Tibial artery (tissue), 4 donors: ENCODE measurements around the gene CASK.
A peak's percentile ranks its signal among the peaks of the same experiment; 100 is the strongest.

Source experiments
- DNase-seq, 2 donors: peaks; one replicate each; pipeline ENCODE4 v3.0.0-alpha.2; 2019
- H3K27ac ChIP-seq, 2 donors: fragments of 200-600 bp; sonication (generic) in 1 of 2; 1 replicate in 1 of 2; 2 replicates in 1 of 2; pipeline ENCODE4 v1.5.1; 2018 to 2019; ENCODE audit warnings: mild to moderate bottlenecking in 1 of 2
- H3K27me3 ChIP-seq, 2 donors: fragments of 200-600 bp; sonication (generic) in 1 of 2; one replicate each; pipeline versions ENCODE4 v1.5.1 to v1.6.0; 2016 to 2019
- H3K36me3 ChIP-seq, 3 donors: fragments of 200-600 bp; sonication (generic) in 2 of 3; one replicate each; pipeline ENCODE4 v1.5.1; 2016 to 2019; ENCODE audit warnings: mild to moderate bottlenecking in 2 of 3
- H3K4me1 ChIP-seq, 4 donors: fragments of 200-600 bp; sonication (generic) in 2 of 4; 1 replicate in 3 of 4; 2 replicates in 1 of 4; pipeline ENCODE4 v1.5.1; 2016 to 2019
- H3K4me3 ChIP-seq, 2 donors: fragments of 200-600 bp; sonication (generic) in 1 of 2; 1 replicate in 1 of 2; 2 replicates in 1 of 2; pipeline ENCODE4 v1.5.1; 2018 to 2019; ENCODE audit warnings: mild to moderate bottlenecking in 2 of 2
- H3K9me3 ChIP-seq, 3 donors: fragments of 200-600 bp; sonication (generic) in 1 of 3; one replicate each; pipeline ENCODE4 v1.5.1; 2016 to 2019
- CTCF ChIP-seq, 2 experiments: fragments of 200-600 bp in 1 of 2; fragments of 450-650 bp in 1 of 2; IDR thresholded peaks; one replicate each; pipeline ENCODE4 v1.5.1; 2017 to 2019; ENCODE audit warnings: antibody characterized with exemption in 2 of 2, mild to moderate bottlenecking in 1 of 2, moderate library complexity in 1 of 2
- intact Hi-C: fragments of 100-400 bp; cut with DNase I; formaldehyde crosslinking; loops from one replicate; pipeline ENCODE4 v1.15.0; 2023; ENCODE audit warnings: low total_unique reads

The CASK gene

DNA sequence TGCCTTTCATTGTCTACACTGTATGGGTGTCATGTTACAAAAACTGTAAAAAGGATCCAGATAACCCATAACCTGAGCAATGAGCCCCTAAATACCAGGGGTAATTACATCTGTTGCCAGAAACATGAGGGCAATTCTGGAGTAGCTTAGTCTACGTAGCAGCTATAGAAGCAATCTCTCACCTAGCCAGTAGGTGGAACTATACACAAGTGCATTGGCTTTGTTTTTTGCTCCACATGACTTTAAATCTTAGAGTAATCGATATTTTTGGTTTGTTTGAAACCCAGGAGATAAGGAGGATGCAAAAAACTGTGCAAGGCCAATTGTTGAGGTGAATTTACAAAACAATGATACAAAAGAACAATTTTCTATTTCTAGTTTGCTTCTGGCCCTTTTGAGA, 141.9 kb downstream of the CASK start:
- no peak overlapping the region for H3K4me3 ChIP-seq
- DNase-seq, result no peak
- H3K27me3 ChIP-seq, result no peaks in the 10 kb centered on the region
- H3K27ac ChIP-seq, result no peak overlapping the region
- H3K36me3 ChIP-seq, result no peaks in the 10 kb centered on the region
- H3K9me3 ChIP-seq, result no peaks in the 10 kb centered on the region
- peak; percentile 52 to 54 for TF ChIP-seq CTCF (IDR thresholded peaks at IDR 0.05)
- intact Hi-C loops, result no loop called here
- H3K4me1 ChIP-seq, result no peaks in the 10 kb centered on the region

- Histone ChIP-seq H3K9me3 (no peaks in the 10 kb centered on the region), H3K27me3 (no peaks in the 10 kb centered on the region), H3K36me3 (no peaks in the 10 kb centered on the region), H3K4me1 (no peaks in the 10 kb centered on the region), H3K27ac (no peak overlapping the region), H3K4me3 (no peak overlapping the region)
- TF ChIP-seq CTCF (IDR thresholded peaks at IDR 0.05), result no peak
- intact Hi-C loops, result no loop called here
- DNase-seq, result no peak
Measured at GRCh38 chrX:41779941-41780340, 143.4 kb downstream of the CASK start.

DNA sequence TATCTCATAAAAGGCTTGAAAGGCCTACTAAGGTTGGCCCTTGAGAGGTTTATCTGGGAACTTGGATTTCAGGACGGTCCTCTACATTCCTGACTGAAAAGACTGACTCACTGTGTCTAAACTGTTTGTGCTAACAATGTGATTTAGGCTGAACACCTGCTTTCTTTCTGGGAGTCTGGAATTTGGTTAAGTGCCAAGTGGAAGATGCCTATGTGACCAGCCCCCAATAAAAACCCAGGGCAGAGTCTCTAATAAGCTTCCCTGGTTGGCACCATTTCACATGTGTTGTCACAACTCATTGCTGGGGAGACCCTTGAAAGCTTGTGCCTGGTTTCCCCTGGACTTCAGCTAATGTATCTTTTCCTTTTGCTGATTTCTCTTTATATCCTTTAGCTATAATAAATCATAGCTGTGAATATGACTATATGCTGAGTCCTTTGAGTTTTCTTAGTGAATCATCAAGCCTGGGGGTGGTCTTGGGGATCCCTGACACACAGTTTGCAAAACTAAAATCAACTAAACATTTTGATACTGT, 144.3 kb downstream of the CASK start:
- no peak for DNase-seq
- Histone ChIP-seq H3K27me3 (no peaks in the 10 kb centered on the region), H3K36me3 (no peaks in the 10 kb centered on the region), H3K4me1 (no peaks in the 10 kb centered on the region), H3K27ac (no peak overlapping the region), H3K9me3 (no peaks in the 10 kb centered on the region), H3K4me3 (no peak overlapping the region)
- TF ChIP-seq CTCF (IDR thresholded peaks at IDR 0.05), result no peak
- intact Hi-C loops, result no loop called here

GRCh38 chrX:41761702-41762101, 161.7 kb downstream of the CASK start:
- intact Hi-C loops, result no loop called here
- H3K27ac ChIP-seq, result no peak overlapping the region

GRCh38 chrX:41761169-41761568, 162.2 kb downstream of the CASK start:
- Histone ChIP-seq H3K36me3 (no peaks in the 10 kb centered on the region), H3K27ac (no peak overlapping the region), H3K27me3 (no peaks in the 10 kb centered on the region), H3K9me3 (no peaks in the 10 kb centered on the region), H3K4me3 (no peak overlapping the region), H3K4me1 (no peaks in the 10 kb centered on the region)
- TF ChIP-seq CTCF (IDR thresholded peaks at IDR 0.05), result no peak
- DNase-seq, result no peak
- intact Hi-C loops, result no loop called here

More at GRCh38 chrX:41761702-41762101, 161.7 kb downstream of the CASK start:
- H3K4me3 ChIP-seq, result no peak overlapping the region
- no peak for TF ChIP-seq CTCF (IDR thresholded peaks at IDR 0.05)
- no peaks in the 10 kb centered on the region for H3K27me3 ChIP-seq
- H3K4me1 ChIP-seq, result no peaks in the 10 kb centered on the region
- no peak for DNase-seq
- H3K9me3 ChIP-seq, result no peaks in the 10 kb centered on the region
- H3K36me3 ChIP-seq, result no peaks in the 10 kb centered on the region

DNA sequence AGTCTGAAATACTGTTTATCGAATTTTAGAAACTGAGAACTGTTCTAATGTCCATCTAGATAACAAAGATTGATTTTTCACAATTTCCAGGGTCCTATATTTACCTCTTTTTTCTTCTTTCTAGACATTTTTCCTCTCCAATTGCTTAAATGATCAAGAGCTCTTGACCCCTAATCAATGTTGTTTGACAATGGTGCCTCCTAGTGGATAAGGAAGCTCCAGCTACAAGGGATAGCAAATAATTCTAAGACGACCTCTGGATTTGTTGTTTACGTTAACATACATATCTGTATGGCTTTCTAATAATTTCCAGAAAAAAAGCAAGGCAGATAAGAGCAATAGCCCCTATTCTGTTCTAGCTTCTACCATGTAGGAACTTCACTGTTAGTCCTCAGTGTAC, 163.5 kb downstream of the CASK start:
- H3K9me3 ChIP-seq, result no peaks in the 10 kb centered on the region
- no peaks in the 10 kb centered on the region for H3K36me3 ChIP-seq
- H3K27me3 ChIP-seq, result no peaks in the 10 kb centered on the region
- no peak overlapping the region for H3K4me3 ChIP-seq
- no peak overlapping the region for H3K27ac ChIP-seq
- TF ChIP-seq CTCF (IDR thresholded peaks at IDR 0.05), result peak; percentile 28 to 29
- H3K4me1 ChIP-seq, result no peaks in the 10 kb centered on the region
- no peak for DNase-seq
- intact Hi-C loops, result no loop called here
